Islet of Langerhans (tissue), 1 donor: Measurements from ENCODE around the gene SAPCD1.

Source experiments
- FAIRE-seq: peaks from one replicate; lab custom pipeline; 2011; peaks lifted over from hg19 to GRCh38; lab: Jason Lieb, UNC

The SAPCD1 gene

DNA sequence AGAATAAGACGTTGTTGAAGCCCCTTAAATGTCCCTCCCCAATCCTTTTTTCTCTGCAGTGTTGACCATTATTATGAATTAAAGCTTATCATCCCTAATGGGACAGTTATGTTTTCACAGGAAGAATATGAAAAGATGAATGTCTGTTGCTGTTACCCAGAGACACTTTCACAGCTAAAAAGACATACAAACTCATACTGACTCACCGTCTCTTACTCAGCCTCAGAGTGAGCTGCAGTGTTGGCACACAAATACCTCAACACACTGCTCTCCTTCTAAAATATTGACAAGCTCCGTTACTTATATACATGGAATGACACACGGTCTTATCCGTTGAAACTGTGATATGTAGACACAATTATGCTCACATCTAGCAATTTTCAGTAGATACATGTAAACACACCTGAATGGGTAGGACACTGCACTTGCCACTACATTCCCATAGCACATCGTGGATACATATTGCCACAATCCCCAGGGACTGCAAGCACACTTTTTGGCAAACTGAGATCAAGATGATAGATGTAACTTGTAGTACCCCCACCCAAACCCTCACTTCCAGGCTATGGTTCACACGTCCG, 9.6 kb upstream of the SAPCD1 start:
- no peak for FAIRE-seq

DNA sequence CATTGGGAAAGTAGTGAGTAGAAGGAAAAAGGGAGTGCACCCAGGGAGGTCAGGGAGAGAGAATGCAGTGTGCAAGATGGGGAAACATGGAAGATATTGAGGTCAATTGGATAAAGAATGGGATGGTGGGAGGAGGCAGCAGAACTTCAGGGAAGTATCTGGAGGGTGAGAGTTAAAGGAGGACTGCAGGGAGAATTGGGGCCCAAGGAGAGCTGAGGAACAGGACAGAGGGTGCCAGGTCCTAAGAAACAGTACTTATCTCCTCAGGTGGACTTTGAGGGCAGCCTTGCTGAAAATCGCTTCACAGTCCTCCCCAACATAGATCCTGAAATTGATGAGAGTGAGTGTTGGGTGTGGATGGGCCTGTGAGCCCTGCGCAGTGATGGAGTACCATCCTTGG, 4.2 kb upstream of the SAPCD1 start:
- no peak for FAIRE-seq

GRCh38 chr6:31760790-31761189, 1.7 kb upstream of the SAPCD1 start:
- FAIRE-seq, result no peak

DNA sequence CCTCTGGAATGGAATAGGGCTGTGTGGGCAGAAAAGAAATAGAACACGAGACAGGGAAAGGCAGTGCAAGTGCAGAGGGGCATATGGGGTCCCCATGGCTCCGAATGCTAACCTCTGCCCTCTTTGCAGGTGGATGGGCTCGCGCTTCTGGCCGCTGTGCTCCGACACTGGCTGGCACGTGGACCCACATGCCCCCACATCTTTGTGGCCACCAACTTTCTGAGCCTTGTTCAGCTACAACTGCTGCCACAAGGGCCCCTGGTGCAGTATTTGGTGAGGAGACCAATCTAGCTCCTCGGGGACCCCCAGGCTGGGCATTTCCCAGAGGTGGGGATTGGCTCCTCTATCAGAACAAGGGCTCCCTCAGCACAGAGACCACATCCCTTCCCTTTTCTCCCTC, 1.1 kb upstream of the SAPCD1 start:
- FAIRE-seq, result no peak

DNA sequence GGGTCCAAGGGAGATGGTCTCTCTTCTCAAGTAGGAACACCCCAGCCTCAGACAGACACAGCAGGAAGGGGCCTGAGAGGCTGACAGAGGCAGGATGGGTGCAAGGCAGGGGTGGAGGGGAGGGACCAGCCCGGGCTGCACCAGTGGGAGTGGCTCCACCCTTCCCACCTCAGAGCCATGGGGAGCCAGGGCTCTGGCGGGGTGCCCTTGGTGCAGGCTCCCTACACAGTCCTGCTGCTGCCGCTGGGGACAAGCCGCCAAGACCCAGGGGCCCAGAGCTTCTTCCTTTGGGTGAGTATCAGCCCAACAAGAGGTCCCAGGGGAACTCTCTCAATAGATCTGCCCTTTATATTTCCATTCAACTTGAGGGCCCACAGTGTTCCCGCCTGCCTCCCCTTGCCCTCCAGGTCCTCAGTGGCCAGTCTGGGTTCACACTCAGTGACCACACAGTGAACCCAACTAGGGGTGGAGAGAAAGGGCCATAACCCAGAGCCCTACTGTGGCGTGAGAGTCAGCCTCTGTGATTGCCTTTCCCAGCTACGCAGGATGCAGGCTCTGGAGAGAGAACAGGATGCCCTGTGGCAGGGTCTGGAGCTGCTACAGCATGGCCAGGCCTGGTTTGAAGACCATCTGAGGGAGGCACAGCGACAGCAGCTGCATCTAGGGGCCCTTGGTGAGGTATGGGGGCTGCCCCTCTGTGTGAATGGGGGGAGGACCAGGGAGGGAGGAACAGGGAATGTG, 592 bp downstream of the SAPCD1 start:
- FAIRE-seq, result no peak

DNA sequence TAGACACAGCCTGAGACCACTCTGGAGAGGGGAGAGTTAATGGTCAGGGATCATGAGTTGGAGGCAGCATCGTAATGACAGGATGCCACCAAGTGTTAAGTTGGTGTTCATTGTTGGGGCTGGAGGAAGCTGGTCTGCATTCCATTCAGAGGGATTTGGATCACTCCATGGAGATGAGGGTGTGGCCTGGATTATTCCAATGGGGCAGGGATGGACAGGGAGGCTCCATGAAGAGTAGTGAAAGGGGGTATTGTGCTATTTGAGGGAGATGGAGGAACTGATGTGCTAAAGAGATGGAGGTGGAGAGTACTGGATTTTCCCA, 1.1 kb downstream of the SAPCD1 start:
- no peak for FAIRE-seq

DNA sequence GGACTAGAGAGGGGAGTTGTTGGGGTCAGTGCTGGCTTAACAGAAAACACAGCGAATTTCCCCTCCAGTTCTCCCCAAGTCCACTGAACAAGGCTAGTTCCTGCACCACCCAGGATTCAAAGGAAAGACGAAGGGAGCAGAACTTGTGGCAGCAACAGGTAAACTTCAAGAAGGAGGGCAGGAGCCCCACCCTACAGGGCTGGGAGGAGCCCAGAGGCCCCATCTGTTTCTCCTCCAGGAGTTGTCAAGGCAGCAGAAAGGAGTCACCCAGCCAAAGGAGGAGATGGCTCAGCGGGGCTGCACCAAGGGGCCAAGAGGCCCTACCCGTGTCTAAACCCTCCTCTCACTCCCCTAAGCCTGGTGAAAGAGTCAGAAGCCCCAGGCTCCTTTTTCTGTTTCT, 1.7 kb downstream of the SAPCD1 start:
- FAIRE-seq, result no peak

DNA sequence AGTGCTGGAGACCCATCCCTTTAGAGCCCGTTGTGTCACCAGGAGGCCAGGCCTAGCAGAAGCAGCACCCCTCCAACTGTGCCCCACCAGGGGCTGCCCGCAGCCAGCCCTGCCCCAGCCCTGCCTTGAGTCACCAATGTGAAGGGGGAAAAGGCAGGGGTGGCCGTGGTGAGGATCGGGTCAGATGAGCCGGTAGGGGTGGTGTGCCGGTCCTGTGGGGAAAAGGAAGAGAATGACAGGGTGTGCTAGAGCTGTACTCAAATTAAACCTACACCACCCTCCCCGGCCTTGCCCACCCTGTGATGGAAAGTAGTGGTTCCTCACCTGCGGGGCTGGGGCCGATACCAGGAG, 3.1 kb downstream of the SAPCD1 start:
- FAIRE-seq, result no peak

DNA sequence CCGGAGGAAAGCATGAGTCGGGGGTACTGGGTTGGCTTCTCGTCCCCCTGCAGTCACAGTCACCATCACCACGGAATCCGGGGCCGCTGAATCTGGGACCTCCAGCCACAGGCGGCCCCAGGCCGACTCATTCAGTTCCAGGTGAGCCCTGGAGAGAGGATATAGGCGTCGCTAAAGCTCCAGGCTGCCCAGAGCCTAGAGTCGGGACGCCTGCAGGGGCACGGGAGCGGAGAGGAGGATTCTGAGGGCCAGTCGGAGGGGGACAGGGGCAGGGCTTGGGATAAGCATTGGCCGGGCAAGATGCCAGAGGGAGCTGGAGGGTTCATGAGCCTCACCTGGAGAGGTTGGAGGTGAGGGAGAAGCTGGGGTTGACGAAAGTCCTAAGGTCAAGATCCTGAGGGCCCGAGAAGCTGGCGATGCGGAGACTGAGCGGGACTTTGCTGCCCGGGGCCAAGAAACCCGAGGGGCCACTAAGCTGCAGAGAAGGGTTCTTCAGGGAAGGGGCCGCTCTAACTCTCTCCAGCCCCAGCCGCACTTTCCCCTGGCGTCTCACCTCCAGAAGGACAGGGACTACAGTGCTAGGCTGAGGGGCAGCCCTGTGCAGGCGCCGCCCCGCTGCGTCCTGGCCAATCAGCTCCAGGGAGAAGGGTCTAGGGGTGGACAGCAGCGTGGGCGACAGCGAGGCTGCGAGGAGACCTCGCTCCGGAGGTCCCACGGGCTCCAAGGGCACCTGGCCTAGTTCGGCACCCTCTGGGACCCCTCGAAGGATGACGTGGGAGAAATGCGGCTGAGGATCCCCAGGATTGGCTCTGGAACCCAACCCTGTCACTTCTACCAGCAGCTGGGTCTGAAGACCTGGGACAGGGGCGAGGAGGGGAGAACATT, 3.7 kb downstream of the SAPCD1 start:
- FAIRE-seq, result no peak

DNA sequence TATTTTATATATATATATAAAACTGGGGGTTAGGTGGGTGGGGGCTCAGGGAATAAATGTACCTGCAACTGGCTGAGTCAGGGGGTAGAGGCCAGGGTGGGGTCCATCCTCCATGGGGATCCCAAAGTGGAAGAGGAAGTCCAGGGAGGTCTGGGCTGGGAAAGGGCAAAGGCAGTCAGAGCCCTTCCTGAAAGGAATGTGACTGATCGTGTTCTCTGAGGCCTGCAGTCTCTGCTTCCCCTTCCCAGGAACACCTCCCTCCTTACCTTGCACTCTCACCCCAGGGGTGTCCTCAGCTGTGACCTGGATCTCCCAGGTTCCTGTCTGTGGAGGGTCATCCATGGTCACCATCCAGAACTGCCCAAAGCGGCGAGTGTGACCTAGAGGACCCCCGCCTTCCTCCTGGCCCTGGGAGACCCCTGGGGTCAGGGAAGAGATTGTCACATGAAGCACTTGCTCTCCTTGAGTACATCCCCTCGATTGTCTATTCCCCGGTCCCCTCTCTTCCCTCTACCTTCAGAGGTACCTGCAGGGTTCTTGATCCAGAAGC, 4.7 kb downstream of the SAPCD1 start:
- FAIRE-seq, result no peak

- FAIRE-seq, result no peak
These were observed 6.2 kb downstream of the SAPCD1 start for GRCh38 chr6:31768363-31769257.

- no peak for FAIRE-seq
These were observed 7.4 kb downstream of the SAPCD1 start for GRCh38 chr6:31769684-31770371.

GRCh38 chr6:31770860-31771259, 8.4 kb downstream of the SAPCD1 start:
- no peak for FAIRE-seq

GRCh38 chr6:31771992-31772358, 9.5 kb downstream of the SAPCD1 start:
- FAIRE-seq, result no peak

- FAIRE-seq, result no peak
These were observed 12.7 kb downstream of the SAPCD1 start for GRCh38 chr6:31775184-31775583.

DNA sequence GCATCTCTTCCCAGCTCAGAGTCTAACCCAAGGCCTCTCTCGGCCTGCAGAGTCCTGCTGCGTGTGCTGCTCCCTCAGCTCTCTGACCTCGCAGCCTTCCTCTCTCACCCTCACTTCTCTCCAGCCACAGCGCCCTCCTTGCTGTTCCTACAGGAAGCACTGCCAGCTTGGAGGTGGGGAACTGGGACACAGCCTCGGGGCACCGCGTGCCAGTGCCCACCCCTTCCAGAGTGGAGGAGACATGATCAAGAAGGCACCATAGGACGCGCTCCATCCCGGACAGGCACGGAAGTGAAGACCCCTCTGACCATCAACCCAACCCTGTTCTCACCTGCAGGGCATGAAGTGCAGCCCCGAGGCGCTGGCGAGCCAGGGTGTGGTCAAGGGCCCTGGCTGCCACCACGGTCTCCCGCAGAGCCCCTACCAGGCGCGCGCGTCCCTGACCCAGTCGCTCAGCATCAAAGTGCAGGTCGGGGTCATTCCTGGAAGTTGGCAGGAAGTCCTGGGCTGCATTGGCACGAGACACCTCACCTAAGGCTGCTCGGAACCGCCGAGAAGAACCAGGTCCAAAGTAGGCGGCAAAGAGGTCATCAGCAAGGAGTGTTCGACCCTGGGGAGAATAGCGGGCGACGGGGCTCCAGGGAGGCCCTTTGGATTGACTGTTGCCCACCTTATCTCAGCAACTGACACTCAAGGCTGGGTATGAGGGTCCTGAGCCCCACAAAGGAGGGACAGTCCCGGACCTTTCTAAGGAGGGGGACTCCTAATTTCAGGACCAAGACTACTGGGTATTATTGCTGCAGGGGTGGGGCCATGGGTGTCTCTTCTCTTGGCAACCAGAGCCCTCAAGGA, 13.4 kb downstream of the SAPCD1 start:
- no peak for FAIRE-seq

- no peak for FAIRE-seq
These were observed 14.1 kb downstream of the SAPCD1 start for GRCh38 chr6:31776485-31776988.

DNA sequence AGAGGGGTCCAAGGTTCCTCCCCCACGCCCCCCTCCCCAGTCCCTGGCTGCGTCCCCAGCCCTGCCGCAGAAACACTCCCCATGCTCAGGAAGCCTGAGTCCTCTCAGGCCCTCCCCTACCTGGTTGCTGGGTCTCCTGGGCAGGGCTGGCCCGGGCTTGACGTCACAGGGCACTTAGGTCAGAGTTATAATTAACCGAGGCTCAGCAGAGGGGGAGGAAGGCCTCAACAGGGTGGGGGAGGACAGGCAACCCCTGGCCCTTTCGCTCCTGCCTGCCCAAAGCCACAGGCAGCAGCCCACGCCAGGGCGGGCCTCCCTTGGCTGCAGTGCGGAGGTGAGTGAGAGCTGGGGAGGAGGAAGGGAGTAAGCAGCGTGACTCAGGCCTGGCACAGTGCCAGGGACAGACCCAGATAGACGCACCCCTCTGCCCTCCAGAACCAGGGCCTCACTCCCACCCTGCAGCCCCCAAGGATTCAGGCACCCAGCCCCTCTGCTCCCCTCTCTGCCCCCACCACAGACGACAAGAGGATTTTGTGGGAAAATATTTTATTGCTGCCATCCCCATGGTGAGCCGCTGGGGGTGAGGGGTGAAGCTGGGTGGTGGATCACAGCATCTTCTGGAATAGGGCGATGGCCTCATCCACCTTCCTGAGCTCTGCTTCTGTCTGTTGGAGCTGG, 14.7 kb downstream of the SAPCD1 start, which contains the start of gene VWA7:
TSS of gene VWA7 (minus strand) at position 340 of the 678 bp plus-strand sequence. CDS start 549 bp downstream, outside the sequence.
- FAIRE-seq, result peak; percentile 62

- no peak for FAIRE-seq
These were observed 15.2 kb downstream of the SAPCD1 start for GRCh38 chr6:31777667-31778050.

DNA sequence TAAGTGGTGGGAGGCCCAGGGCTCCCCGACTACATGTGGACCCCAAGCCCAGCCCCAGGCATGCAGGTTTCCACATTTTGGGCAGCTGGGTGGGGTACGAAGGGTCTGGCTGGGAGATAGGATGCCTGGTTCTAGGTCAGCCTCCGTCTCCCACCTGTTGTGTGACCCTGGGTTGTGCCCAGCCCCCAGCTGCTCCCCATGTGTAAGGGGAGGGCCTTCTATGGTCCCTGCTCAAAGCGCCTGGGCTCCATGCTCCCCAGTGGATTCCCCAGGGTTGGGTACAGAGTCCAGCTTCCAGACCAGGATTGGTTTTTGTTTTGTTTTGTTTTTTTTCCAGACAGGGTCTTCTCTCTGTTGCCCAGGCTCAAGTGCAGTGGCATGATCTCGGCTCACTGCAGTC, 15.7 kb downstream of the SAPCD1 start:
- no peak for FAIRE-seq
